Transverse colon (tissue), 4 donors: ENCODE results near the gene HTR3A.

Experiments used
- EP300 ChIP-seq: sonication (generic); formaldehyde crosslinking; IDR thresholded peaks from one replicate; pipeline ENCODE4 v1.6.1; 2017; ENCODE audit warnings: antibody characterized with exemption, low read depth
- POLR2A ChIP-seq: fragments of 450-650 bp; IDR thresholded peaks from one replicate; pipeline ENCODE4 v1.6.1; 2016; ENCODE audit warnings: antibody characterized with exemption, mild to moderate bottlenecking, moderate library complexity
- POLR2AphosphoS5 ChIP-seq, 3 donors: sonication (generic); formaldehyde crosslinking; IDR thresholded peaks; one replicate each; pipeline ENCODE4 v1.6.1; 2016; ENCODE audit warnings: antibody characterized with exemption in 3 of 3
- TF ChIP-seq, protein P1 (sequence below), 5 experiments: fragments of 200-600 bp in 3 of 5; fragments of 450-650 bp in 2 of 5; sonication (generic) in 3 of 5; IDR thresholded peaks; 1 replicate in 2 of 5; 2 replicates in 3 of 5; pipeline ENCODE4 v1.5.1; 2016 to 2017; ENCODE audit warnings: antibody characterized with exemption in 5 of 5, inconsistent platforms in 3 of 5, mild to moderate bottlenecking in 2 of 5, moderate library complexity in 1 of 5

DNA sequence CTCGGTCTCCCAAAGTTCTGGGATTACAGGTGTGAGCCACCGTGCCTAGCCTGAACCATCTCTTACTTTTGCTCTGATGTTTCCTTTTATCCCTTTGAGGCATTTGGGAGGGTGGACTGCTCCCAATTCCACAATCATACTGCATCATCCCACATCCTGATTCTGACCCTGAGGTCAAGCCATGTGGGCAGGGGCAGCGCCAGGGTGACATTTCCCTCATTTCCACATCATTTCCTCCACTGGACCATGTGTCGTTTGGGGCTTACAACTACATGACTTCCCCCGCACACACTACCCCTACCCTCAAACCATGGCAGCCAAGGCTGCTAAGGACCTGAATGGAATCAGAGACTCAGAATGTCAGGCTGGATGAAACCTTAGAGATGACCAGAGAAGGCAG, 58.2 kb downstream of the HTR3A start:
- TF ChIP-seq, protein P1, sequence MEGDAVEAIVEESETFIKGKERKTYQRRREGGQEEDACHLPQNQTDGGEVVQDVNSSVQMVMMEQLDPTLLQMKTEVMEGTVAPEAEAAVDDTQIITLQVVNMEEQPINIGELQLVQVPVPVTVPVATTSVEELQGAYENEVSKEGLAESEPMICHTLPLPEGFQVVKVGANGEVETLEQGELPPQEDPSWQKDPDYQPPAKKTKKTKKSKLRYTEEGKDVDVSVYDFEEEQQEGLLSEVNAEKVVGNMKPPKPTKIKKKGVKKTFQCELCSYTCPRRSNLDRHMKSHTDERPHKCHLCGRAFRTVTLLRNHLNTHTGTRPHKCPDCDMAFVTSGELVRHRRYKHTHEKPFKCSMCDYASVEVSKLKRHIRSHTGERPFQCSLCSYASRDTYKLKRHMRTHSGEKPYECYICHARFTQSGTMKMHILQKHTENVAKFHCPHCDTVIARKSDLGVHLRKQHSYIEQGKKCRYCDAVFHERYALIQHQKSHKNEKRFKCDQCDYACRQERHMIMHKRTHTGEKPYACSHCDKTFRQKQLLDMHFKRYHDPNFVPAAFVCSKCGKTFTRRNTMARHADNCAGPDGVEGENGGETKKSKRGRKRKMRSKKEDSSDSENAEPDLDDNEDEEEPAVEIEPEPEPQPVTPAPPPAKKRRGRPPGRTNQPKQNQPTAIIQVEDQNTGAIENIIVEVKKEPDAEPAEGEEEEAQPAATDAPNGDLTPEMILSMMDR (IDR thresholded peaks at IDR 0.05), result no peak
- no peak for TF ChIP-seq EP300
- TF ChIP-seq POLR2A, result no peak
- TF ChIP-seq POLR2AphosphoS5 (IDR thresholded peaks at IDR 0.05), result no peak
